DND-41 (cell line): ENCODE measurements around the gene AICDA.

Experiments used
- ATAC-seq: fragments of 200-7000 bp; cut with Tn5 transposase; 3 replicates; pipeline ENCODE4 v1.9.1; 2021; ENCODE audit warnings: low read depth; ENCODE audit not compliant: insufficient read depth
- DNase-seq: peaks from one replicate; pipeline ENCODE4 v3.0.0-alpha.2; 2020
- H2AFZ ChIP-seq: 2 replicates; pipeline ENCODE4 v1.6.0; 2012; ENCODE audit warnings: low read depth, low read length
- H3K27ac ChIP-seq: 2 replicates; pipeline ENCODE4 v1.5.1; 2012; ENCODE audit warnings: low read length, inconsistent platforms
- H3K27me3 ChIP-seq: fragments of 200-600 bp; sonication (generic); 2 replicates; pipeline ENCODE4 v1.6.0; 2012; ENCODE audit warnings: low read length, mild to moderate bottlenecking, inconsistent platforms; ENCODE audit not compliant: insufficient read depth, poor library complexity
- H3K36me3 ChIP-seq: 2 replicates; pipeline ENCODE4 v1.5.1; 2012; ENCODE audit warnings: low read length, inconsistent platforms; ENCODE audit not compliant: insufficient read depth
- H3K4me1 ChIP-seq: 2 replicates; pipeline ENCODE4 v1.5.1; 2012; ENCODE audit warnings: mild to moderate bottlenecking, low read length; ENCODE audit not compliant: insufficient read depth
- H3K4me2 ChIP-seq: 2 replicates; pipeline ENCODE4 v1.6.0; 2012; ENCODE audit warnings: mild to moderate bottlenecking, moderate library complexity, low read length, inconsistent platforms; ENCODE audit not compliant: insufficient read depth
- H3K4me3 ChIP-seq, 2 experiments: fragments of 200-600 bp in 1 of 2; shearing (Covaris generic) in 1 of 2; 2 replicates each; pipeline ENCODE4 v1.5.1; 2012 to 2016; ENCODE audit warnings: inconsistent platforms in 2 of 2, low read length in 2 of 2, mild to moderate bottlenecking in 2 of 2, low read depth in 1 of 2, moderate library complexity in 1 of 2
- H3K79me2 ChIP-seq: 2 replicates; pipeline ENCODE4 v1.6.0; 2012; ENCODE audit warnings: low read length, inconsistent platforms; ENCODE audit not compliant: insufficient read depth
- H3K9ac ChIP-seq: 2 replicates; pipeline ENCODE4 v1.6.0; 2012; ENCODE audit warnings: low read depth, mild to moderate bottlenecking, inconsistent platforms, low read length, moderate library complexity
- H3K9me3 ChIP-seq: 2 replicates; pipeline ENCODE4 v1.5.1; 2012; ENCODE audit warnings: low read length, moderate library complexity, mild to moderate bottlenecking, inconsistent platforms; ENCODE audit not compliant: insufficient read depth, severe bottlenecking
- H4K20me1 ChIP-seq: 2 replicates; pipeline ENCODE4 v1.6.0; 2012; ENCODE audit warnings: low read length; ENCODE audit not compliant: insufficient read depth
- CTCF ChIP-seq: IDR thresholded peaks from 2 replicates; pipeline ENCODE4 v1.5.1; 2012; ENCODE audit warnings: borderline replicate concordance, low read length, moderate library complexity, mild to moderate bottlenecking; ENCODE audit not compliant: poor library complexity, severe bottlenecking; ENCODE audit errors: extremely low read depth
- EZH2 ChIP-seq: IDR thresholded peaks from 3 replicates; pipeline ENCODE4 v1.6.1; 2012; ENCODE audit warnings: borderline replicate concordance, low read depth, mild to moderate bottlenecking, moderate library complexity, low read length, inconsistent platforms; ENCODE audit not compliant: severe bottlenecking

AICDA gene

GRCh38 chr12:8581098-8581784, 31.4 kb downstream of the AICDA start:
- no peak overlapping the region for H3K4me3 ChIP-seq
- DNase-seq (no peak), ATAC-seq (no peak)
- no peaks in the 10 kb centered on the region for H3K79me2 ChIP-seq
- TF ChIP-seq EZH2 (no peak), CTCF (no peak)
- no peaks in the 10 kb centered on the region for H3K9me3 ChIP-seq
- H3K4me2 ChIP-seq, result no peak overlapping the region
- H2AFZ ChIP-seq, result no peak overlapping the region
- H4K20me1 ChIP-seq, result no peaks in the 10 kb centered on the region
- H3K27ac ChIP-seq, result no peak overlapping the region
- H3K4me1 ChIP-seq, result no peaks in the 10 kb centered on the region
- no peaks in the 10 kb centered on the region for H3K36me3 ChIP-seq
- H3K27me3 ChIP-seq, result peaks cover 3% of the 10 kb centered on the region
- H3K9ac ChIP-seq, result no peak overlapping the region

- TF ChIP-seq EZH2 (no peak), CTCF (no peak)
- Histone ChIP-seq H3K79me2 (no peaks in the 10 kb centered on the region), H3K9me3 (no peaks in the 10 kb centered on the region), H3K27me3 (peaks cover 11% of the 10 kb centered on the region), H3K4me1 (no peaks in the 10 kb centered on the region), H3K27ac (no peak overlapping the region), H3K9ac (no peak overlapping the region), H3K4me3 (no peak overlapping the region), H2AFZ (no peak overlapping the region), H3K4me2 (no peak overlapping the region), H3K36me3 (no peaks in the 10 kb centered on the region), H4K20me1 (no peaks in the 10 kb centered on the region)
- DNase-seq (no peak), ATAC-seq (no peak)
Observed at GRCh38 chr12:8577879-8578278, 34.8 kb downstream of the AICDA start.

DNA sequence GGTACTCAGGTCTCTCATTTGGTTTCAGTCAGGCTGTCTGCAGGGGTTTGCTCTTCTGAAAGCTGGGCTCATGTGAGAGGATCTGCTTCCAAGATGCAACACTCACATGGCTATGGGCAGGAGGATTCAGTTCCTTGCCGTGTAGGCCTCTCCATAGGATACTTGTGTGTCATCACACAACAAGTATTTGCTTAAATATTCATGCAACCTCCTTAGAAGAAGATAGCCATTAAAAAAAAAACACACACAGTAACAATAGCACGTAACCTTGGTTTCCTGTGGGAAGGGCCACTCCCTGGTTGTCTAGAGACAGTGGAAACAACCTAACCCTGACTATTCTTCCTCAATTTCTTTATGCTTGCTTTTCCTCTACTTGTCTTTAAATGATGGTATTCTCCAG, 40.2 kb downstream of the AICDA start:
- no peak for ATAC-seq
- no peak for TF ChIP-seq CTCF
- TF ChIP-seq EZH2, result no peak
- H3K36me3 ChIP-seq, result no peaks in the 10 kb centered on the region
- DNase-seq, result no peak
- H3K27ac ChIP-seq, result no peak overlapping the region
- H3K4me1 ChIP-seq, result no peaks in the 10 kb centered on the region
- H3K9ac ChIP-seq, result no peak overlapping the region
- H3K4me3 ChIP-seq, result no peak overlapping the region
- H3K79me2 ChIP-seq, result no peaks in the 10 kb centered on the region
- H3K27me3 ChIP-seq, result peaks cover 8% of the 10 kb centered on the region
- H3K9me3 ChIP-seq, result peaks cover 3% of the 10 kb centered on the region
- H3K4me2 ChIP-seq, result no peak overlapping the region
- no peaks in the 10 kb centered on the region for H4K20me1 ChIP-seq
- no peak overlapping the region for H2AFZ ChIP-seq
